ENCODE measurements around the gene GYG1.

DNA sequence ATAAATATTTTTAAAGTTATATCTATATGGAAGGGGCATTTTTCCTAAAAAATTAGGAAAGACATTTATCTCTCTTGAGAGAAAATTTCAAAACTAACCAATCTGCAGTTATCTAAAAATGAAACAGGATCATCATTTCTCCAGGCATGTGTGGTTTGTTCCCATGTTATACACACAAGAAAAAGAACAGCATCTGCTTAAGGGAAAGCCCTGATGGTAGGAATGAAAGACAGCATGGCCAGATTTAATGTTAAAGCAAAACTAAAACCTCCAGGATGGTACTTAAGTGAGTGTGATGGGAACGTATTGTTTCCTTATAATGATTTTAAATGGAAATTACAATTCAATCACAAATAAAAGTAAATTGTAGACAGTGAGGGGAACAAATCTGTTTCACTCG, 46.2 kb upstream of the GYG1 start:
- TF ChIP-seq, protein P1, sequence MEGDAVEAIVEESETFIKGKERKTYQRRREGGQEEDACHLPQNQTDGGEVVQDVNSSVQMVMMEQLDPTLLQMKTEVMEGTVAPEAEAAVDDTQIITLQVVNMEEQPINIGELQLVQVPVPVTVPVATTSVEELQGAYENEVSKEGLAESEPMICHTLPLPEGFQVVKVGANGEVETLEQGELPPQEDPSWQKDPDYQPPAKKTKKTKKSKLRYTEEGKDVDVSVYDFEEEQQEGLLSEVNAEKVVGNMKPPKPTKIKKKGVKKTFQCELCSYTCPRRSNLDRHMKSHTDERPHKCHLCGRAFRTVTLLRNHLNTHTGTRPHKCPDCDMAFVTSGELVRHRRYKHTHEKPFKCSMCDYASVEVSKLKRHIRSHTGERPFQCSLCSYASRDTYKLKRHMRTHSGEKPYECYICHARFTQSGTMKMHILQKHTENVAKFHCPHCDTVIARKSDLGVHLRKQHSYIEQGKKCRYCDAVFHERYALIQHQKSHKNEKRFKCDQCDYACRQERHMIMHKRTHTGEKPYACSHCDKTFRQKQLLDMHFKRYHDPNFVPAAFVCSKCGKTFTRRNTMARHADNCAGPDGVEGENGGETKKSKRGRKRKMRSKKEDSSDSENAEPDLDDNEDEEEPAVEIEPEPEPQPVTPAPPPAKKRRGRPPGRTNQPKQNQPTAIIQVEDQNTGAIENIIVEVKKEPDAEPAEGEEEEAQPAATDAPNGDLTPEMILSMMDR (conservative IDR thresholded peaks at IDR 0.05; ENCODE audit: low read depth in 2 of 2) = no peak
- no peak for TF ChIP-seq EZH2phosphoT487 (IDR thresholded peaks at IDR 0.05; ENCODE audit: unreplicated experiment)
- TF ChIP-seq POLR2AphosphoS5 (IDR thresholded peaks at IDR 0.05; ENCODE audit: low read depth) = no peak
- TF ChIP-seq, protein P2, sequence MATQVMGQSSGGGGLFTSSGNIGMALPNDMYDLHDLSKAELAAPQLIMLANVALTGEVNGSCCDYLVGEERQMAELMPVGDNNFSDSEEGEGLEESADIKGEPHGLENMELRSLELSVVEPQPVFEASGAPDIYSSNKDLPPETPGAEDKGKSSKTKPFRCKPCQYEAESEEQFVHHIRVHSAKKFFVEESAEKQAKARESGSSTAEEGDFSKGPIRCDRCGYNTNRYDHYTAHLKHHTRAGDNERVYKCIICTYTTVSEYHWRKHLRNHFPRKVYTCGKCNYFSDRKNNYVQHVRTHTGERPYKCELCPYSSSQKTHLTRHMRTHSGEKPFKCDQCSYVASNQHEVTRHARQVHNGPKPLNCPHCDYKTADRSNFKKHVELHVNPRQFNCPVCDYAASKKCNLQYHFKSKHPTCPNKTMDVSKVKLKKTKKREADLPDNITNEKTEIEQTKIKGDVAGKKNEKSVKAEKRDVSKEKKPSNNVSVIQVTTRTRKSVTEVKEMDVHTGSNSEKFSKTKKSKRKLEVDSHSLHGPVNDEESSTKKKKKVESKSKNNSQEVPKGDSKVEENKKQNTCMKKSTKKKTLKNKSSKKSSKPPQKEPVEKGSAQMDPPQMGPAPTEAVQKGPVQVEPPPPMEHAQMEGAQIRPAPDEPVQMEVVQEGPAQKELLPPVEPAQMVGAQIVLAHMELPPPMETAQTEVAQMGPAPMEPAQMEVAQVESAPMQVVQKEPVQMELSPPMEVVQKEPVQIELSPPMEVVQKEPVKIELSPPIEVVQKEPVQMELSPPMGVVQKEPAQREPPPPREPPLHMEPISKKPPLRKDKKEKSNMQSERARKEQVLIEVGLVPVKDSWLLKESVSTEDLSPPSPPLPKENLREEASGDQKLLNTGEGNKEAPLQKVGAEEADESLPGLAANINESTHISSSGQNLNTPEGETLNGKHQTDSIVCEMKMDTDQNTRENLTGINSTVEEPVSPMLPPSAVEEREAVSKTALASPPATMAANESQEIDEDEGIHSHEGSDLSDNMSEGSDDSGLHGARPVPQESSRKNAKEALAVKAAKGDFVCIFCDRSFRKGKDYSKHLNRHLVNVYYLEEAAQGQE (IDR thresholded peaks at IDR 0.05; ENCODE audit: unreplicated experiment) = no peak
